ENCODE data around the gene FCRL3.

DNA sequence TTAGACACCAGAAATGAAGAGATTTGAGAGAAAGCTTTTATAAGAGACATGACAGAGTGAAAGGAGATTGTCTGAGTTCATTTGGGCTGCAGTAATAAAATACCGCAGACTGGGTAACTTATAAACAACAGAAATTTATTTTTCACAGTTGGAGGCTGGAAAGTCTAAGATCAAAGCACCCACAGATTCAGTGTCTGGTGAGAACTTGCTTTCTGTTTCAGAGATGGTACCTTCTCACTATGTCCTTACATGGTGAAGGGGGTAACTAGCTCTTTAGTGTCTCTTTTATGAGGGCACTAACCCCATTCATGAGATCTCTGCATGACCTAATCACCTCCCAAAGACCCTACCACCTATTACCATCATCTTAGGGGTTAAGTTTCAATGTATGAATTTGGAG lies 71.8 kb downstream of the FCRL3 start:
- TF ChIP-seq, protein P1, sequence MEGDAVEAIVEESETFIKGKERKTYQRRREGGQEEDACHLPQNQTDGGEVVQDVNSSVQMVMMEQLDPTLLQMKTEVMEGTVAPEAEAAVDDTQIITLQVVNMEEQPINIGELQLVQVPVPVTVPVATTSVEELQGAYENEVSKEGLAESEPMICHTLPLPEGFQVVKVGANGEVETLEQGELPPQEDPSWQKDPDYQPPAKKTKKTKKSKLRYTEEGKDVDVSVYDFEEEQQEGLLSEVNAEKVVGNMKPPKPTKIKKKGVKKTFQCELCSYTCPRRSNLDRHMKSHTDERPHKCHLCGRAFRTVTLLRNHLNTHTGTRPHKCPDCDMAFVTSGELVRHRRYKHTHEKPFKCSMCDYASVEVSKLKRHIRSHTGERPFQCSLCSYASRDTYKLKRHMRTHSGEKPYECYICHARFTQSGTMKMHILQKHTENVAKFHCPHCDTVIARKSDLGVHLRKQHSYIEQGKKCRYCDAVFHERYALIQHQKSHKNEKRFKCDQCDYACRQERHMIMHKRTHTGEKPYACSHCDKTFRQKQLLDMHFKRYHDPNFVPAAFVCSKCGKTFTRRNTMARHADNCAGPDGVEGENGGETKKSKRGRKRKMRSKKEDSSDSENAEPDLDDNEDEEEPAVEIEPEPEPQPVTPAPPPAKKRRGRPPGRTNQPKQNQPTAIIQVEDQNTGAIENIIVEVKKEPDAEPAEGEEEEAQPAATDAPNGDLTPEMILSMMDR (IDR thresholded peaks at IDR 0.05; ENCODE audit: low read depth, low read length): no peak
- no peak for TF ChIP-seq EZH2phosphoT487 (IDR thresholded peaks at IDR 0.05; ENCODE audit: low read depth)

Data from OCI-LY3 (cell line).